HG02852 (cell line): Measurements from ENCODE around the gene PLA2G15.

ENCODE experiments used
- ATAC-seq: cut with Tn5 transposase; IDR thresholded peaks from one replicate; pipeline ENCODE4 v1.9.1; 2021; ENCODE audit warnings: mild to moderate bottlenecking, moderate library complexity; ENCODE audit not compliant: unreplicated experiment

PLA2G15 gene

DNA sequence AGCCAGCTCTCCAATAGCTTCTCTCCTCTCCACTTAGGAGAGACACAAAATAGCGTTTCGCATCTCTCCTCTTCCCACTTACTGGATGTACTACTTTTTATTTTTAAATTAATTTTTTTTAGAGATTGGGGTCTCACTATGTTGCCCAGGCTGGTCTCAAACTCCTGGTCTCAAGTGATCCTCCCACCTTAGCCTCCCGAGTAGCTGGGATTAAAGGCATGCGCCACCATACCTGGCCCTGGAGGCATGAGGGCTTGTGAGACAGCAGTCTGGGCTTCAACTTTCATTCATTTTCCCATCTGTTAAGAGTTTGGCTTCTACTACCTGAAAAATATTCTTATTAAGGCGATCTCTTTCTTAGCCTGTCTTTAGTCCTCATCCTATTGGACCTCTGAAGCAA lies 47.3 kb downstream of the PLA2G15 start:
- no peak for ATAC-seq

DNA sequence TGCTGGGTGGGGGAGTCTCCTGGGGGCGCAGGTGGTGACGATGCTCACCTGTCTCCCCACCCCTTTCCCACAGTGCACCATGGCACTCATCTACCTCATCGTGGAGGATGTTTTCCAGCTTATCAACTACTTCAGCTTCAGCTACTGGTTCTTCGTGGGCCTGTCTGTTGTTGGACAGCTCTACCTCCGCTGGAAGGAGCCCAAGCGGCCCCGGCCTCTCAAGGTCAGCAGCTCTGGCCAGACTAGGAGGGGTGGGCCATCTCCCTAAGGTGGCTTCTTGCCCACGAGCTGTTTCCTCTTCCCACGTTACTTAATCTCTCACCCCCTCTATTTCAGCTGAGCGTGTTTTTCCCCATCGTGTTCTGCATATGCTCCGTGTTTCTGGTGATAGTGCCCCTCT lies 51.1 kb downstream of the PLA2G15 start:
- no peak for ATAC-seq

DNA sequence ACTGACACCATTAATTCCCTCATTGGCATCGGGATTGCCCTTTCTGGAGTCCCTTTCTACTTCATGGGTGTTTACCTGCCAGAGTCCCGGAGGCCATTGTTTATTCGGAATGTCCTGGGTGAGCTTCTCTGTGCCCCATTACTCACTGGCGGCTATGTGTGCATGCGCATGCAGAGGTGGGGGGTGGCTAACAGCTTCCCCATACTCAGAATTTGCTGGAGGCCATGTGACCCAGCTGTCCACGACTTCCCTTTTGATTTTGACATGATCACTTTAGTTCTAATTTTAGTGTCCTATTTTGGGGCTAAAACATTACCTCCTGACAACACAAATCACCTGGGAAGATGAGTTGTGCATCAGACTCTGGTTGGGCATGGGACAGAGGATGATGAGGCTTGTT lies 51.5 kb downstream of the PLA2G15 start:
- ATAC-seq, result no peak

DNA sequence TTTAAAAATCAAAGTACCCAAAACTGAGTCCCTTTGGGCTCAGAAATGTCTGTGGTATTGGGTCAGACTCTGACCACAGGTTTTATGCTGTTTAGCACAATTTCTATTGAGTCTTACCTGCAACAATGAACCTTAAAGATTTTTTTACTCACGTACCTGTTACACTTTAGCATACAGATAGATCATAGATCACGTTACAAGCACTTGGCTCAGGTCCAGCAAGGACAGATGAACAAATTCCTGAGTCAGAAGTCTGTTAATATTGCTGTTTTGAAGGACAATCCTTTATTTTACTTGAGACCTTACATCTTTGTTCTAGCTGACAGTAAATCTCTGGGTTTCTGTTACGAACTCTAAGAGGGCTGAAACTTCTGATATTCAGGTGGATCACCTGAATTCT lies 52.7 kb downstream of the PLA2G15 start:
- ATAC-seq, result no peak

DNA sequence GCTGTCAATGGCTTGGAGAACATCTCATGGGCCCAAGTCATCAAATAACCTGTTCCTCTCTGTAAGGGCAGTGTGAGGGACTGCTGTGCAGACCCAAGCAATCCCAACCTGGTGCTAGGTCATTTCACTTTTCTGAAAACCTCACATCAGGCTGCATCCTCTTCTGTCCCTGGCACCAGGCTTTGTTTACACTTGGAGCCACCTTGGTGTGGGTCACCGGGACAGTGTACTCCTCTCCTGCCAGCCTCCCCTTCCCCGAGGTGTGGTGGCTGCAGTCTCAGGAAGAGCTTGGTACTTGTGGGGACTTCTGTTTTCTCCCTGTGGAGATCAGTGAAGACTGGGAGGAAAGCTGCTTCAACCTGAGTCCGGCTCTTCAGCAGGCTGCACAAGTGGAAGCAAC lies 53.1 kb downstream of the PLA2G15 start:
- ATAC-seq, result no peak

DNA sequence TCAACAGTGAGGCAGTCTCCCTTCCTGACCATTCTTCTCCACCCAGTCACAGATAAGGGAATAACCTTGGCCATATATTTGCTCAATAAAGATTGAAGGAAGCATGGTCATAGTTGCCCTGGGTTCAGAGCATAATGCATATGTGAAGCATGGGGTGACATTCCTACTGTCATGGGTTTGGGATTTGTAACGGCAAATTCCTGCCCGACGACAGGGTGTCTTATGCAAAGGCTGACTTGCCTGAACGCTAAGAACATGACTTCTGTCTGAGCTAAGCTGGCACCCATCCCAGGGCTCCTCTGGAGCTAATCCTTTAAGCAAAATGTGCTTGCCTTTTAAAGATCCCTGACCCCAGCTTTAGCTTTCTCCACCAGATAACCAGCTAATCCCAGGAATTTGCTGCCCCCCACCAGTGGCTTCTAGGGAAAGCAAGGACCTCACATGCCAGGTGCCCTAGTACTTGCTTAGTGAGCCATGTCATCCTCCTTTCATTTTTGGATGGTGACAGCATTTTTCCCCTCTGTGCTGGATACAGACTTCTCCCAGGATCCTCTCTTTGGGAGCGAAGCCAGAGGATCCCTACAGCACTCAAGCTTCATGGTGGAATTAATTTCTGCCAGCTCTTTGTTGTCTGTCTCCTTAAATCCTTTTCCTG lies 53.9 kb downstream of the PLA2G15 start:
- ATAC-seq, result no peak

DNA sequence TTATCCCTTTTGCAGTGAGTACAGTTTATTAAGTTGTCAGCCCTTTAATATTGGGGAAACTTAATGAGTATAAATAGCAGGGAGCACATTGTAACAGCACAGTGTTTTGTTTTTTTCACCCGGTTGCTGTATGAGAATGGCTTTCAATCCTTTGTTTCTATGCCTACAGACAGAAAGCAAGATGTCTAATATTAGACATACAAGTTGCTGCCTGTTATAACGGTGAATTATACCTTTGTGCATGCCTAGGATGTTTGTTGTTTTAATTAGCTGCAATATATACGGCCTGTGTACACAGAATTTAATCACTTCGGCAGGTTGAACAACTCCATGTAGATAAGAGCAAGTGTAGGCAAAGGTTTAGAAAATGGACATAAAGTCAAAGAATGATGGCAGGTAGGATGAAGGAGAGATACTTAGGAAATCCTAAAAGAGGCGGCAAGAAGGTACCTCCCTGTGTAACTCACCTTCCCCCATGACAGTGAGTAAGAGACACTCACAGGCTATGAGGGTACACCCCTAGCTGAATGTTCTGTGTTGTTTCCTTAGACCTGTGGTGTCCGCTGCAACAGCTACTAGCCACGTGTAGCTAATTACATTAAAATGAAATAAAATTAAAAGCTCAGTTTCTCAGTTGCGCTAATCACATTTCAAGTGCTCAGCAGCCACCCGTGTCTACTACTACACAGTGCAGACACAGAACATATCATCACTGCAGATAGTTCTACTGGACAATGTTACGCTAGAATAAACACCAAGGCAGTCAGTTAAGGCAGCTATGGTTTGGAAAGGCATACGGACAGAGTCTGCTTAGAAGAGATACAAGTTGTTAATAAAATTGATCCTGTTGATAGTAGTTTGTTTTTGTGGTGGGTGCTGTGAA lies 54.6 kb downstream of the PLA2G15 start:
- no peak for ATAC-seq

DNA sequence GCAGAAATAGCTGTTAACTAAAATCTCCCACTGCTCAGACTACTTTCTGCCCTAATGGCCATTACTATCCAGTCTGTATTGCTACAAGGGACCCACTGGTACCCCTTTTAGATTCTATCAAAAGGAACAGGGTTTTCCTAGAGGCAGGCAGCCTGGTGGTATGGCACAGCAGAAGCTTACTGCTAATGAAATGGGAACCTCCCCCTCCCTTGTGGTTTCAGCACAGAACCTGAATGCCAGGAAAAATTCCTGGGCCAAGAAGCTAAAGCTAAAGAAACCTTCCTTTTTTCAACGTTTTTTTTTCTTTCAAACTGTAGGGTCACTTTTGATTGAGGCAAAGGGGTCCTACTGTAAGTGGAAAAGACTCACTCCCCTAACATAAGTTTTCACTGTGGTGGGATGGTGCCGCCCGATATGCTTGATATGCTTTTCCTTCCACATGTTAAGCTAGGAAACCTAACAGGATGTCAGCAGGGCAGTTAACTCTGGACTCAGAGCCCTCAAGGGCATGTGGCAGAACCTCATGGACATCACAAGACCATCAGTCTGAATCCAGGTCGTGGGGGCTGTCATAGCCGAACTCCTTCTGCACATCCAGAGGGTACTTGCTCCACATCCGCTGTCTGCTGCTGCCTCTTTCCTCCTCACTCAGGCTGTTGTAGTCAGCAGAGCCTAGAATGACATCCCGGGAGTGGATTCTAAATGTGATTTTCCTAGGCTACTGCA lies 55.7 kb downstream of the PLA2G15 start:
- no peak for ATAC-seq

DNA sequence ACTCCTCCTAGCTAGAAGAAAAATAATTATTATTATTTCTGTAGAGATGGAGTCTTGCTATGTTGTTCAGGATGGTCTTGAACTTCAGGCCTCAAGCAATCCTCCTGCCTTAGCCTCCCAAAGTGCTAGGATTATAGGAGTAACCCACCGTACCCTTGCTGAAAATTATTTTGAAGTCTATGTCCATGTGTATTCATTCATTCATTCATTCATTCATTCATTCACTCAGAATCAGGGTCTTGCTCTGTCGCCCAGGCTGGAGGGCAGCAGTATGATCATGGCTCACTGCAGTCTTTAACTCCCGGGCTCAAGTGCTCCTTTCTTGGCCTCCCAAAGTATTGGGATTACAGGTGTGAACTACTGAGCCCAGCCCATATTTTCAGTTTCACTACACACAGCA lies 61.5 kb downstream of the PLA2G15 start:
- no peak for ATAC-seq

DNA sequence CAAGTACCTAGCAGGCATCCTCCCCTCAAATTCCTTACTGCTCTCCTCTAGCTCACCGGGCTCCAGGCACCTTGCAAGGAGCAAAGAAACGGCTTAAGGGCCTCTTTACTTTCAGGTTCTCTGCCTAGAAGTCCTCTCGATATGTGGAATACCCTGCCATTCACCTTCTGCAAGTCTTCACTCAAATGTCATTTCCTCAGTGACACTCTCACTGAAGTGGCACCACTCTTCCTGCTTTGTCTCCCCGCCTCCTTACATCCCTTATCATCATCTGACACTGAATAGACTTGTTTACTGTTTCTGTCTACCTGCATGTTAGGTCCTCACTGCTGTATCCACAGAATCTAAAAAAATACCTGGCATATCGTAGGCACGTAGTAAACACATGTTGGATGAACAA lies 64.6 kb downstream of the PLA2G15 start:
- ATAC-seq, result no peak

DNA sequence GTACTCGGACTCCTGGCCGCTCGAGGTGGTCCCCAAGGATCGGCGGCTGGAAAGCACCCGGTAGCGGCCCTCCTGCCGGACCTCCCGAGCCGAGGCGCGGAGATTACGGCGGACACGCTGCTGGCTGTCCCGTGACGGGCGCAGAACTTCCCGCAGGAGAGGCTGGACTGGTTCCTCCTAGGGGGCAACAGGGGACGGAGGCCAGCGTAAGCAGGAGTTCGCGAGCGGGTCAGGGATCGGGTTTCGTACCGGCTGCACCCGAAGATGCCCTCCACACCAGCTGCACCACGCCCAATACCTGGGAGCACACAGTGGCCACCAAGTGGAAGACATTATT lies 65.2 kb downstream of the PLA2G15 start:
- ATAC-seq, result peak; percentile 31
